Measurements from ENCODE around the gene DLGAP1.

DLGAP1 gene

DNA sequence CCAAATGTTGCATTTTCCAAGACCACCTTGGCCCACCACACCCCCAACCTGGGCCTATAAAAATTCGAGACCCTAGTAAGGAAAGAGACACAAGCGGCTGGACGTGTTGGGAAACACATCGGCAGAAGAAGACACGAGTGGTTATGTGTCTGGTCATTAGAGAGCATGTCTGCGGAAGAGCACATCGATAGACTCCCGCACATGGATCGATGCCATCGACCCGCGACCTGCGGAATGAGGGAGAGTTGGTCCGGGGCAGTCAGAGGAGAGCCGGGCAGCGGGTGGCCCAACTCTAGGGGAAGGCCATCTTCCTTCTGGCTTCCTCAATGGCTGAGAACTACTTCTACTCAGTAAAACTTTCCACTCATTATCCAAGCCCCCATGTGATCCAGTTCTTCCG is 785.7 kb downstream of the DLGAP1 start:
- Histone ChIP-seq H3K9me3 (no peaks in the 10 kb centered on the region), H3K36me3 (no peaks in the 10 kb centered on the region), H3K4me1 (no peaks in the 10 kb centered on the region), H3K27me3 (no peaks in the 10 kb centered on the region), H3K4me3 (ENCODE audit: low read depth, low read length) (no peak overlapping the region)
- no peak for DNase-seq
- TF ChIP-seq CTCF (IDR thresholded peaks at IDR 0.05; ENCODE audit: low read depth, low read length), result no peak

DNA sequence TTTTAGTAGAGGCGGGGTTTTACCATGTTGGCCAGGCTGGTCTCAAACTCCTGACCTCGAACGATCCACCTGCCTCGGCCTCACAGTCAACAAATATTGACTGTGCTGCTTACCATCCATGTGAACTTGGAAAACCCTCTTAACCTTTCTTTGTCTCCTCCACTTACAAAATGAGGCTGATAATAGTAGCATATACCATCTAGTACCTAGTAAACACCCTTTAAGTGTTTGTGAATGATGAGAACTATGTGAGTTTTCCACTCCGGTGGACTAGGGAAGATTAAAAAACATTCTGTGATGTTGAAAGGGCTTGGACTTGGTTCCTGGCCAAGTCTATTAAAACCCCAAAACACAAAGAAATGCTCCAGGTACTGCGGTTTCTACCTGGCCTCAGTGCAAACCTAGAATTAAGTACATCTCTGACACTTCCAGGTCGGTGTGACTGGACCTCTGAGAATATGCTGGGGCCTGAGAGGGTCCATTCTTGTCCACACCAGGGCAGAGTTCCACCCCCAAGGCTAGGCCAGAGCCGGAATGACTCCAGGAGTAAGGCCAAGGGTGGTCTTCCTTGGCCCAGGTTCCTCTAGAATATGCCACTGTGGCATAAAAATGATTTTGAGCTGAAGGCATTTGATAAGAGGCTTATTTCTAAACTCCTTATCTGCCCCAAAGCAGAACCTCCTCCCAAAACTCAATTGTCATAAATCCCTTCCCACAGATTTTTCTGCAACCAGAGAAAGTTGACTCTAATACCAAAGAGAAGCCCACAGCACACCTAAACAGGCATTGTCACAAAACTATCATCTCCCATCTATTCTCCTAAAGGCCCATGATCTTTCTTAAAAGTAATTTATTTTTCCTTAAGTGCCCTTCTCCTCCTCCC is 787.6 kb downstream of the DLGAP1 start:
- Histone ChIP-seq H3K36me3 (no peaks in the 10 kb centered on the region), H3K9me3 (no peaks in the 10 kb centered on the region), H3K4me3 (ENCODE audit: low read depth, low read length) (no peak overlapping the region), H3K27me3 (no peaks in the 10 kb centered on the region), H3K4me1 (no peaks in the 10 kb centered on the region)
- DNase-seq, result no peak
- TF ChIP-seq CTCF (IDR thresholded peaks at IDR 0.05; ENCODE audit: low read depth, low read length), result no peak

DNA sequence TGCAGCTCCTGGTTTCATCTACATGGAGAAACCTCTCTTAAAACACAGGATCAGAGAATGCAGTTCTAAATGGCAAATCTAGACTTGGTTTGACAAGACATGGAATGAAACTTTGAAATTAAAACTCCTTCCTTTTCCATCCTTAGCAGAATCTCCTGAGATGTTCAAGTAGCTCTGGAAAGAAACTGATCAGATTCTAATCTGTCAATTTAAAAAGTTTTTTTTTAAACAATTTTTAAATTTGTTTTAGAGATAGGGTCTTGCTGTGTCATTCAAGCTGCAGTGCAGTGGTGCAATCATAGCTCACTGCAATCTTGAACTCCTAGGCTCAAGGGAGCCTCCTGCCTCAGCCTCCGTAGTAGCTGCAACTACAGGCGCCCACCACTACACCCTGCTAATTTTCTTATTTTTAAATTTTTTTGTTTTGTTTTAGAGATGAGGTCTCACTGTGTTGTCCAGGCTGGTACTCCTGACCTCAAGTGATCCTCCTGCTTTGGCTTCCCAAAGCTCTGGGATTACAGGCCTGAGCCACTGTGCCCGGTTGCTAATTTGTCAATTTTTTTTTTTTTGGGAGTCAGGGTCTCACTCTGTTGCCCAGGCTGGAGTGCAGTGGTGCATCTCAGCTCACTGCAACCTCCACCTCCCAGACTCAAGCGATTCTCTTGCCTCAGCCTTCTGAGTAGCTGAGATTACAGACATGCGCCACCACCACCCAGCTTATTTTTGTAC is 788.4 kb downstream of the DLGAP1 start:
- H3K27me3 ChIP-seq, result no peaks in the 10 kb centered on the region
- H3K4me3 ChIP-seq (ENCODE audit: low read depth, low read length), result no peak overlapping the region
- DNase-seq, result no peak
- no peaks in the 10 kb centered on the region for H3K4me1 ChIP-seq
- no peaks in the 10 kb centered on the region for H3K36me3 ChIP-seq
- H3K9me3 ChIP-seq, result no peaks in the 10 kb centered on the region
- no peak for TF ChIP-seq CTCF (IDR thresholded peaks at IDR 0.05; ENCODE audit: low read depth, low read length)

GRCh38 chr18:3665780-3666525 is 789.2 kb downstream of the DLGAP1 start:
- H3K27me3 ChIP-seq, result no peaks in the 10 kb centered on the region
- peak; percentile 79 for TF ChIP-seq CTCF (IDR thresholded peaks at IDR 0.05; ENCODE audit: low read depth, low read length)
- no peaks in the 10 kb centered on the region for H3K36me3 ChIP-seq
- DNase-seq, result peak; percentile 54
- H3K4me3 ChIP-seq (ENCODE audit: low read depth, low read length), result no peak overlapping the region
- H3K4me1 ChIP-seq, result no peaks in the 10 kb centered on the region
- no peaks in the 10 kb centered on the region for H3K9me3 ChIP-seq

GRCh38 chr18:3665204-3665603 is 789.9 kb downstream of the DLGAP1 start:
- Histone ChIP-seq H3K9me3 (no peaks in the 10 kb centered on the region), H3K4me1 (no peaks in the 10 kb centered on the region), H3K36me3 (no peaks in the 10 kb centered on the region), H3K4me3 (ENCODE audit: low read depth, low read length) (no peak overlapping the region), H3K27me3 (no peaks in the 10 kb centered on the region)
- no peak for DNase-seq
- no peak for TF ChIP-seq CTCF (IDR thresholded peaks at IDR 0.05; ENCODE audit: low read depth, low read length)
